NCI-H1417 (cell line): ENCODE results near the gene GPRASP1.
"Not testable (repeated sequence)": the region's sequence is repeated elsewhere in the genome, so short reads cannot be mapped to it uniquely, and the experiment has no call there.

Source experiments
- DNase-seq, 3 experiments: peaks; one replicate each; lab custom pipeline; 2025; lab: John Stamatoyannopoulos, UW

The GPRASP1 gene, protein sequence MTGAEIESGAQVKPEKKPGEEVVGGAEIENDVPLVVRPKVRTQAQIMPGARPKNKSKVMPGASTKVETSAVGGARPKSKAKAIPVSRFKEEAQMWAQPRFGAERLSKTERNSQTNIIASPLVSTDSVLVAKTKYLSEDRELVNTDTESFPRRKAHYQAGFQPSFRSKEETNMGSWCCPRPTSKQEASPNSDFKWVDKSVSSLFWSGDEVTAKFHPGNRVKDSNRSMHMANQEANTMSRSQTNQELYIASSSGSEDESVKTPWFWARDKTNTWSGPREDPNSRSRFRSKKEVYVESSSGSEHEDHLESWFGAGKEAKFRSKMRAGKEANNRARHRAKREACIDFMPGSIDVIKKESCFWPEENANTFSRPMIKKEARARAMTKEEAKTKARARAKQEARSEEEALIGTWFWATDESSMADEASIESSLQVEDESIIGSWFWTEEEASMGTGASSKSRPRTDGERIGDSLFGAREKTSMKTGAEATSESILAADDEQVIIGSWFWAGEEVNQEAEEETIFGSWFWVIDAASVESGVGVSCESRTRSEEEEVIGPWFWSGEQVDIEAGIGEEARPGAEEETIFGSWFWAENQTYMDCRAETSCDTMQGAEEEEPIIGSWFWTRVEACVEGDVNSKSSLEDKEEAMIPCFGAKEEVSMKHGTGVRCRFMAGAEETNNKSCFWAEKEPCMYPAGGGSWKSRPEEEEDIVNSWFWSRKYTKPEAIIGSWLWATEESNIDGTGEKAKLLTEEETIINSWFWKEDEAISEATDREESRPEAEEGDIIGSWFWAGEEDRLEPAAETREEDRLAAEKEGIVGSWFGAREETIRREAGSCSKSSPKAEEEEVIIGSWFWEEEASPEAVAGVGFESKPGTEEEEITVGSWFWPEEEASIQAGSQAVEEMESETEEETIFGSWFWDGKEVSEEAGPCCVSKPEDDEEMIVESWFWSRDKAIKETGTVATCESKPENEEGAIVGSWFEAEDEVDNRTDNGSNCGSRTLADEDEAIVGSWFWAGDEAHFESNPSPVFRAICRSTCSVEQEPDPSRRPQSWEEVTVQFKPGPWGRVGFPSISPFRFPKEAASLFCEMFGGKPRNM (N-terminal part only)

DNA sequence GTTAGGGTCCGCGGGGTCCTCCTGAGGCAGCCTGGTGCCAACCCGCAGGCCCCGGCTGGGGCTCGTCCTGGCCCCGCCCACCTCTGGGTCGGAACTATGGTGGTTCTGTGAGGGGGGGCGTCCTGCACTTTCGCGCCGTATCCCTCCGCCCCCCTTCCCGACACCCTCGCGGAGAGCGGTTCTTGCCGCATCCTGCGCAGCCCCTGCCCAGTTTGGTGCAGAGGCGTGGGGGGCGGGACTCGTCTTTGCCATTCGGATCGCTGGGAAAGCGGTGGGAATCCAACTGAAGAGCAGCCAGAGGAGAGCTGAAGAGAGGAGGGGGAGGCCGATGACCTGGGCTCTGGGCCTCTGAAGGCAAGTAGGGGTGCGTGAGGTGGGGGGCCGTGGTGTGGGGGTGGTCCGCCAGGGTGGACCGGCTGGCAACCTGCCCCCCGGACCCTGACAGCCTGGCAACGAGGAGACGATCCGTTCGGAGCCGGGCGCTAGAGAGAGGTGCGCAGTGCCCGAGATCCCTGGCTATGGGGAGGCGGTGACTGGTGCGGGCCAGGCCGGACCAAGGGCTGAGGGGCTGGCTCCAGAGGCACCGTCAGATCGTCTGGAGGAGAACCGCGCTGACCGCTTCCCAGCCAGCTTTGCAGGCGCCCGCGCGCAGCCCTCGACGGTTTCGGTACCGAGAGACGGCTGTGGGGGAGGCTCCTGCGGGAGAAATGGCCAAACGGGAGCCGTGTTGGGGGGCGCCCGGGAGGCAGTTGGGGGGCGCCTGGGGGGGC, at the start of gene GPRASP1:
Gene GPRASP1, plus strand, starts transcription at position 242 of the 770 bp plus-strand sequence. CDS start 2,431 bp downstream, outside the sequence.
- no peak for DNase-seq

DNA sequence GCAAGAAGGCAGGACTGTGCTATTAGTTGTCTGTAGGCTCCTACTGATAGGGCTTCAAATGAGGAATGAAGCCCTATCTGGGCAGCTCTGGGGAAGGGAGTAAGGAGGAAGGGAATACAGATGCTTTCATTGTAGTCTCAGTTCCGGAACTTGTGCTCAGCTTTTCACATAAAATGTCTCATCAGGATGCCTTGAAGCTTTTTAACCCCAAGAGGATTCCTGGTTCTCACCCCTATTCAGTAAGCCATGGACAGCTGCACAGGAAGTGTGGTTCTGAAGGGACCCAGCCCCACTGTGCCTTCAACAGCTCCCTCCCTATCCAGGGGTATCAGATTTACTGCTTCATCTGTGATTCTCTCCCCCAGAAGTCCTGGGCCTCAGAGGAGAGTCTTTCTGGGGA, 47.0 kb upstream of the GPRASP1 start:
- no peak for DNase-seq

DNA sequence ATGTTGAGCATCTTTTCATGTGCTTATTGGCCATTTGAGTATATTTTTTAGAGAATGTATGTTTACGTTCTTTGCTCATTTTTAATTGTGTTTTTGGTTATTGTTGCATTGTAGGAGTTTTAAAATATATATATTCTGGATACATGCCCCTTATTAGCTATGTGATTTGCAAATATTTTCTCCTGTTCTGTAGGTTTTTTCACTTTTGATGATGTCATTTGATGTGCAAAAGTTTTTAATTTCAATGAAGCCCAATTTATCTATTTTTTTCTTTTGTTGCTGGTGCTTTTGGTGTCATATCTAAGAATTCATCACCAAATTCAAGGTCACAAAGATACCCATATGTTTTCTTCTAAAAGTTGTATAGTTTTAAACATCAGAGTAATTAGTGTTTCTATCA, 45.2 kb upstream of the GPRASP1 start:
- no peak for DNase-seq

DNA sequence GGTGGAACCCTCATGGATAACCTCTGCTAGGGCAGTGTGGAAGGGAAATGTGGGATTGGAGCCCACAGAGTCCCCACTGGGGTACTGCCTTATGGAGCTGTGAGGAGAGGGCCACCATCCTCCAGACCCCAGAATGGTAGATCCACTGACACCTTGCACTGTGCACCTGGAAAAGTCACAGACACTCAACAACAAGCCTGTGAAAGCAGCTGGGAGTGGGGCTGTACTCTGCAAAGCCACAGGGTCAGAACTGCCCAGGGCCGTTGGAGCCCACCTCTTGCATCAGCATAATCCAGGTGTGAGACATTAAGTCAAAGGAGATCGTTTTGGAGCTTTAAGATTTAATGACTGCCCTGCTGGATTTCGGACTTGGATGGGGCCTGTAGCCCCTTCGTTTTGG, 40.4 kb upstream of the GPRASP1 start:
- no peak for DNase-seq

DNA sequence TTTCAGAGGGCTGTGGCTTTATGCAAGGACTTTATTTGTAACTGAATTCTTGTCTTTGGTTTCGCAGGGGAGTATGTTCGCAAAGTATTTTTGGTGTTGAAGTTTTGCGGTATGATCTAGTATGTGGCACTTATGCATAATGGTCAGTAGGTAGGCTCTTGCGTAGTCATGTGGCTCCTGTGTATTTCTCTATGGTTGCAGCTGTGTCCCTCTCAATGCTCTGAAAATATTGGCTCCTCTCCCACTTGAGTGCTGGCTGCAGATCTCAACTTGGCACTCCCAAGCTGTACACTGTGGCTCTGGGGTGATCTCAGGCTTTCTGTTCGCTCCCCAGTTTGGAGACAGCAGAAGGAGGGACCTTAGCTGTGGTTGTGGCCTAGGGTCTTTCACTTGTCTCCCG, 27.2 kb upstream of the GPRASP1 start:
- no peak for DNase-seq

DNA sequence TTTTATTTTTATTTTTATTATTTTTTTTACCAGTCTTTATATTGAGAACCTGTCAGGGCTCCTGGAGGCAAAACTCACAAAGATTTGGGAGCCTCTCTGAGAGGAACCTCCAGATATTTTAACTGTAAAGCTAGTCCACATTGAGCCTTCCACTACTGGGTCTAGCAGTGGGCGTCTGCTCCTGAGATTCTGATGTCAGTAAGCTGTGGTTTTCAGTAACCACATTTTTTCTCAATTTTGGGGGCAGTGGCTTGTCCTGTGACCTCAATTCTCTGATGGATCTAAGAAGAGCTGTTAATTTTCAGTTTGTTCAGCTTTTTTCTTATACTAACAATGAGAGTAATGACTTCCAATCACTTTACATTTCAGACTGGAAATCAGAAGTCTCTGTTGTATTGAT, 23.6 kb upstream of the GPRASP1 start:
- DNase-seq, result no peak

DNA sequence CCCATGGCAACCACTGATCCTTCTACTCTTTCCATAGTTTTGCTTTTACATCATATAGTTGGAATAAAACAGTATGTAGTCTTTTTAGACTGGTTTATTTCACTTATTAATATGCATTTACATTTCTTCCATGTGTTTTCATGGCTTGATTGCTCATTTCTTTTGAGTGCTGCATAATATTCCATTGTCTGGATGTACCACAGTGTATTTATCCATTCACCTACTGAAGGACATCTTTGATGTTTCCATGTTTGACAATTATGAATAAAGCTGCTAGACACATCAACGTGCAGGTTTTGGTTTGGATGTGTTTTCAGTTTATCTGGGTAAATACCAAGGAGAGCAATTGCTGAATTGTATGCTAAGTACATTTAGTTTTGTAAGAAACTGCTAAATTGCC, 13.7 kb upstream of the GPRASP1 start:
- no peak for DNase-seq

DNA sequence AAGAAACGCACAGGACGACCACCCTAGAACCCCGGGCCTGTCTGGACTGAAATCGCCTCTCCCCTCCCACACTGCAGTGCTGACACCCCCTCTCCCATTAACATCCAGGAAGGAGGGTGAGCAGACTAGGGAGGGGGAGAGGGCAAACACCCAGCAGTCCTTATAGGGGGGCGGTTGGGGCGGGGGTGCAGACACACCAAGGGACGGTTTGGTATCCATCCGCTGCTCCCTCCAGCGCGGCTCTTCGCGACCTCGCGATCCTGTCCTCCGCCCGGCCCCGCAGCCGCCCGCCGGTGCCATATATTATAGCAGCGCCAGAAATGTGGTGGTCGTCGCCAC, 411 bp upstream of the GPRASP1 start:
- no peak for DNase-seq

DNA sequence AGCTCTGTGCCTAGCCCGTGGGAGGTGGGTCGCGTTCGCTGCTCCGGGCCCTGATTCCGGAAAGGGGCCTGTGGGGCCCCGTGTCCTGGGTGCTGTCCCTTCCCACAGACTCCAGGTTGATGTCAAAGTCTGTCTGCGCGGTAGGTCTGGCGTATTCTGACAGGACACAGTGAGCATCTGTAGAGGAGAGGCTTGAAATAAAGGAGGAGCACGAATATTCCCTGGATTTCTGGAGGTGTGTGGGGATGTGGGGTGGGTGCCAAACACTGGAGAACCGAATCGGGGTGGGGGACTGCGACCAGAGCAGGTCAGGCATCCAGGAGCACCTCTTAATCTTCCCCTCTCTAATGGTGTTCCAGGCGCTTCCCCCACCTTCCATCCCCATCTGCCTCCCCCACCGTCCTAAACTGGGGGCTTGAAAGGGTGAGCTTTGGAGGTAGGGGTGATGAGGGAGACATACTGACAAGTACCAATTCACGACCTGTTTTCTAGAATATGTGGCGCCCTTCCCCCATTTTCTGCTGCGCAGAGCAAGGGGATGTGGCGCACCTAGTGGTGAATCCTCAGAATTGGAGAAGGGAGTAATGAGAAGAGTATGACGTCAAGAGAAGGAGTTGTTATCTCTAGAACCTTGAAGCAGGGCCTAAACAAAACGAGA, 877 bp downstream of the GPRASP1 start:
- DNase-seq, result no peak

DNA sequence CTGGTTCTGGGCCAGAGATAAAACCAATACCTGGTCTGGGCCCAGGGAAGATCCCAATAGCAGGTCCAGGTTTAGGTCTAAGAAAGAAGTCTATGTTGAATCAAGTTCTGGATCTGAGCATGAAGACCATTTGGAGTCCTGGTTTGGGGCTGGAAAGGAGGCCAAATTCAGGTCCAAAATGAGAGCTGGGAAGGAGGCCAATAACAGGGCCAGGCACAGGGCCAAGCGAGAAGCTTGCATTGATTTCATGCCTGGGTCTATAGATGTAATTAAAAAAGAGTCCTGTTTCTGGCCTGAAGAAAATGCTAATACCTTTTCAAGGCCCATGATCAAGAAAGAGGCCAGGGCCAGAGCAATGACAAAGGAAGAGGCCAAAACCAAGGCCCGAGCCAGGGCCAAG, 3.4 kb downstream of the GPRASP1 start:
- no peak for DNase-seq

DNA sequence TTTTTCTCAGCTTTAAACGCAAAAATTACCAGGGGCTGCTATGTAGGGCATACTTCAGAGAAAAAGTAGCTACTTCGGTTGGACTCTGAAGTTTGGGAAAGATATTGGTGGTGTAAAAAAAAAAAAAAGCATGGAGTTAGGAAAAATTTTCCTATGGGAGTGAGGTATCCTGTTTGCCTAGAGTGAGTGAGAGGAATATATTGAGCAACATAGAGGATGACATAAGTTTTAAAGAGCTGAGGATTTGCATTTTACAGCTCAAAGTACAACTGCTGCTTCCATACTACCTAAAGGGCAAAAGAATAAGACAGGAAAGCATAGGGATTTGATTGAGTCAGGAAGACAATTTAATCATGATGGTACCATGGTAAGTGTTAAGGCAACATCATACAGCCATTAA, 7.3 kb downstream of the GPRASP1 start:
- DNase-seq, result no peak

DNA sequence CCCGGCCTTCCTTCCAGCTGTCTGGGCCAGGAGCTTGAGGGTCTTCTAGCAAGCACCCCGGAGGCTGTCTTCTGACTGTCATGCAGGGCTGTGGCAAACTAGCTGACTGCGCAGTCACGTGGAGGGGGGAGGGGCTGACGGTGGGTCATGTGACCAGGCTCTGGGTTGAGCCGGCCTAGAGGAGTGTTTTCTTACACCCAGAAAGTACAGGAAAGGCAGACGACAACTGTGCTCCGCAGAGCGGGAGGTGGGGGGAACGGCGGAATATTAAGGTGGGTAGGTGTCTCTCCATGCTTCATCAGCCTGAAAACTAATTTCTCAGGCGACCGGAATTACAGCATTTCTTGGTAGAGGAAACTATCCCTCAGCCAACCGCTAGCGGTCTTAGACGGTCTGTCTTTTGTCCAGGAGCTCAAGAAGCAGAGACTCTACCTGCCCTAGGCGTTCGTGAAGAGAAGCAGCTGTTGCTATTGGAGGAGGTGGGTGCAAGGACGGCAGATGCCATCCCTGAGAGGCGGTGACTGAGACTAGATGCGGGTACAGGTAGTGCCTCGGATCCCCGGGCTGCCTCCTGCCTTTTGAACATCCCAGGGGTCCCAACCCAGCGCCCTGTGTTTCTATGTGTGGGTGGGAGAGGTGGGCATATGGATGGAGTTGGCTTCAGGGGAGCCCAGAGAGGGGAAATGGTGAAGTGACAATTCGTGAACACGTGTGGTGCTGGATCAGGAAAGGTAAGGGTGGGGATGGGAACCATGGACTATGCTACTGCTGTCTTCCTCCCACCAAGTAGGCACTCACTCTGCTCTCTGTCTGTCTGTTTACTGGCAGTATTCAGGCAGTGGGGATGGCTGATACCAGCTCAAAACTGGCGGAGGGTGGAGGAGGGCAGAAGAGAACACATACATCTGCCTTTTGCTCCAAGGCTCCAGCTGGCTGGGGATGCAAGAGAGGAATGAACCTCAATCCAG, 8.8 kb downstream of the GPRASP1 start:
- peak; percentile 68 to 81 (median 80) for DNase-seq

DNA sequence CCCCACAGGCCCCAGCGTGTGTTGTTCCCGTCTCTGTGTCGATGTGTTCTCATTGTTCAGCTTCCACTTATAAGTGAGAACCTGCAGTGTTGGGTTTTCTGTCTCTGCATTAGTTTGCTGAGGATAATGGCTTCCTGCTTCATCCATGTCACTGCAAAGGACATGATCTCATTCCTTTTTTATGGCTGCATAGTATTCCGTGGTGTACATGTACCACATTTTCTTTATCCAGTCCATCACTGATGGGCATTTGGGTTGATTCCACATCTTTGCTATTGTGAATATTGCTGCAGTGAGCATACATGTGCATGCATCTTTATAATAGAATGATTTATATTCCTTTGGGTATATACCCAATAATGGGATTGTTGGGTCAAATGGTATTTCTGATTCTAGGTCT, 12.5 kb downstream of the GPRASP1 start:
- DNase-seq, result not testable (repeated sequence)

DNA sequence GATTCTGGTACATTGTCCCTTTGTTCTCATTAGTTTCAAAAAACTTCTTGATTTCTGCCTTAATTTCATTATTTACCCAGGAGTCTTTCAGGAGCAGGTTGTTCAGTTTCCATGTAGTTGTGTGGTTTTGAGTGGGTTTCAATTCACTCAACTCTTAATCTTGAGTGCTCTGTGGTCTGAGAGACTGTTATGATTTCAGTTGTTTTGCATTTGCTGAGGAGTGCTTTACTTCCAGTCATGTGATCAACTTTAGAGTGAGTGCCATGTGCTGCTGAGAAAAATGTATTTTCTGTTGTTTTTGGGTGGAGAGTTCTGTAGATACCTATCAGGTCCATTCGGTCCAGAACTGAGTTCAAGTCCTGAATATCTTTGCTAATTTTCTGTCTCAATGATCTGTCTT, 15.8 kb downstream of the GPRASP1 start:
- DNase-seq, result not testable (repeated sequence)

DNA sequence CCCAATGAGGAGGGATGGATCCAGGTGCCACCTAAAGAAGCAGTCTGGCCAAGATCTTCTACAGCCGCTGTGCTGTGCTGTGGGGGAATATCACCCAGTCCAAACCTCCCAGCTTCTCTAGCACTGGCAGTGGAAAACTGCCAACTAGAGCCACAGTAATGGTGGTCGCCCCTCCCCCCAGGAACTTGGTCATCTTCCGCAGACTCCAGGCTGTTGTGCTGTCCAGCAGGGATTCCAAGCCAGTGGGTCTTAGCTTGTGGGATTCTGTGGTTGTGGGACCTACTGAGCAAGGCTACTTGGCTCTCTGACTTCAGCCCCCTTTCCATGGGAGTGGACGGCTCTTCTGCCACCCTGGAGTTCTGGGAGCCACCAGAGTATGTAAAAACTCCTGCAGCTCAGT, 18.2 kb downstream of the GPRASP1 start:
- DNase-seq, result no peak

DNA sequence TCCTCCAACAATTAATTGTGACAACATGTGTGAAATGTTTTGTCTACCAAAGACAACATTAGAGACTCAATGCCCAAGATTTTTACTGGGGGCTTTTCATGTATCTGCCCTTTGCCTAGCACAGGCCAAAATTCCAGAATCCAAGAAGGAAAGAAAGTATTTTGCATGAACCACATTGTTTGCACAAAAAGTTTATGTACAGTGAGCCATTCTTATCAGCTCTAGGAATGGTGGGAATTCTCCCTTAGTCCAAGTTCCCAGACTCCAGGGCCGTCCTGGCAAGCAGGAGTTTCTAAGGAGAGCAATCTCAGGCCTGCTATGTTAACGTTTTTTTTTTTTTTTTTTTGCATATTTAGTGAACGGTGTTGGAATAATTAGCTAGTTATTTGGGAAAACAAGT, 21.6 kb downstream of the GPRASP1 start:
- no peak for DNase-seq

DNA sequence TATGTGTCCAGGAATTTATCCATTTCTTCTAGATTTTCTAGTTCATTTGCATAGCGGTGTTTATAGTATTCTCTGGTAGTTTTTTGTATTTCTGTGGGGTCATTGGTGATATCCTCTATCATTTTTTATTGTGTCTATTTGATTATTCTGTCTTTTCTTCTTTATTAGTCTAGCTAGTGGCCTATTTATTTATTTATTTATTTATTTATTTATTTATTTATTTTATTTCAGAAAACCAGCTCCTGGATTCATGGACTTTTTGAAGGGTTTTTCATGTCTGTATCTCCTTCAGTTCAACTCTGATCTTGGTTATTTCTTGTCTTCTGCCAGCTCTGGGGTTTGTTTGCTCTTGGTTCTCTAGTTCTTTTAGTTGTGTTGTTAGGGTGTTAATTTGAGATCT, 26.2 kb downstream of the GPRASP1 start:
- not testable (repeated sequence) for DNase-seq

DNA sequence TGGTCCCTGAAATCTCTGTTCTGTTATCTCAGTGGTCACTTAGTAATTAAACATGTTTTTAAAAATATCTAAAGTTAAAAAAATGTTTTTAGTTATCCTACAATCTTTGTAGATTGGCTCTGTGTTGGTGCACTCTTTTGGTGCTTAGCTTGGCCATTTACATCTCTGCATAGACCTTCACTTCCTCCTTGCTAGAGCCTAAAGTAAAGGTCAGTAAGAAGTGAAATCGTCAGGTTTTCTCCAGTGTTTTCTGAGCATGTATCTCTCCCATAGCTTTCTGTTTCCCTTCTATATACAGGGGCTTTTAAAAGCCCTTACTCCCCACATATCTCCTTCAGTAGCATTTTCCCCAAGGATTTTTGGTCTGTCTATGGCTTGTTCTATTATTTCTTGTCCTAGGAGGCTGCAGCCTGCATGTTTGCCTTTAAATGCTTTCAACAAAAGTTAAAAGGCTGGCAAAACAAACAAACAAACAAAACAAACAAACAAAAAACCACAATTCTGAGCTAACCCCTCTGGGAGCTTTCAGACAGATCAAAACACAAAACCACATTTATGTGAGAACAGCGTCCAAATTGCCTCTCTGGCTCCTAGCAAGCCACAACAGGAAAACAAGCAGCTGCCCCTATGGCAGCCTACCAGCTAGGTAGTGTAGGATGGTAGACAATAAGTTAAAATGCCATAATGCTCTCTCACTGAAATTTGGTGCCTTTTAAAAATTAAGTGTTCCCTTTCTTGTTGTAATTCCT, 33.7 kb downstream of the GPRASP1 start:
- no peak for DNase-seq

DNA sequence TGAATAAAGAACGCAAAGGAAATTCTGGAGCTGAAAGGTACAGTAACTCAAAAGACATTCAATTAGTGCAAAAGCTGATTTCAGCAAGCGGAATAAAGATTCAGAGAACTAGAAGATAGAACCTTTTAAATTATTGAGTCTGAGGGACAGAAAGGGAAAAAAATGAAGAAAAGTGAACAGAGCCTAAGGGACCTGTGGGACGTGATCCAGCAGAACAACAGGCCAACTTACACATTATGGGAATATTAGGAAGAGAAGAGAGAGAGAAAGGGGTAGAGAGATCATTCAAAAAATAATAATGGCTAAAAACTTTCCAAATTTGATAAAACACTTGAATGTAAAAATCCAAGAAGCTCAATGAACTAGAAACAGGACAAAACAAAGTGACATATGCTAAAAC, 43.5 kb downstream of the GPRASP1 start:
- DNase-seq, result no peak

DNA sequence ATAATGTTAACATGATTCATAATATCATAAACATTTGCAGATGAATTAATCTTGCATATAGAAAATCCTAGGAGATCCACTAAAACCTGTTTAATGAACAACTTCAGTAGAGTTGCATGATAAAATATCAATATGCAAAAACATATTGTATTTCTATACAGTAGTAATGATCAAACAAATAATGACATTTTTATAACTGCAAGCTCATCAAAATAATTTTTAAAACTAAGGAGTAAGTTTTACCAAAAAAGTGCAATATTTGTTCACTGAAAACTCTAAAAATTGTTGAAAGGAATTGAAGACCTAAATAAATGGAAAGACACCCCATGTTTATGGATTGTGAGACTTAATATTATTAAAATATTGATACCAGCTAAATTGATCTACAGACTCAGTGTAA, 45.0 kb downstream of the GPRASP1 start:
- DNase-seq, result no peak
